NCI-H2107 treated with DMSO at 0.1 percent for 48 hours (cell line): ENCODE data around the gene ABCA4.

Experiments
- DNase-seq: peaks from one replicate; lab custom pipeline; 2025; ENCODE audit not compliant: unreplicated experiment; lab: John Stamatoyannopoulos, UW

The ABCA4 gene

DNA sequence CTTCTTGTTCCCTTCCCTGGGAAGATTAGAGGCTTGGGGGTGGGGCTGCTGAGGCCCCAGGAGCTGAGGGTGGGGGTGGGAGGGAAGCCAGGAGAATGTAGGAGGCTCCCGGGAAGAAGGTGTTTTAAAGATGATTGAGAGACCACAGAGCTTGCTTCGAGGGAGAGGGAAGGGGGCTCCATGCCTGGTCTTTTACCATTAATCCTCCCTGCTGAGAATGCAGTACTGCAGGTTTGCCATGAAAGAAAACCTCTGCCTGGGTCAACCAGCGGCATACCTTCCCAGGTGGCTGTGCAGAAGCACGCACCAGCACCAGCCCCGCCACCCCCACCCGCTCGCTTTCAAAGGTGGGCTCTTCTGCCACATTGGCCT, 15.4 kb downstream of the ABCA4 start:
- DNase-seq: no peak

DNA sequence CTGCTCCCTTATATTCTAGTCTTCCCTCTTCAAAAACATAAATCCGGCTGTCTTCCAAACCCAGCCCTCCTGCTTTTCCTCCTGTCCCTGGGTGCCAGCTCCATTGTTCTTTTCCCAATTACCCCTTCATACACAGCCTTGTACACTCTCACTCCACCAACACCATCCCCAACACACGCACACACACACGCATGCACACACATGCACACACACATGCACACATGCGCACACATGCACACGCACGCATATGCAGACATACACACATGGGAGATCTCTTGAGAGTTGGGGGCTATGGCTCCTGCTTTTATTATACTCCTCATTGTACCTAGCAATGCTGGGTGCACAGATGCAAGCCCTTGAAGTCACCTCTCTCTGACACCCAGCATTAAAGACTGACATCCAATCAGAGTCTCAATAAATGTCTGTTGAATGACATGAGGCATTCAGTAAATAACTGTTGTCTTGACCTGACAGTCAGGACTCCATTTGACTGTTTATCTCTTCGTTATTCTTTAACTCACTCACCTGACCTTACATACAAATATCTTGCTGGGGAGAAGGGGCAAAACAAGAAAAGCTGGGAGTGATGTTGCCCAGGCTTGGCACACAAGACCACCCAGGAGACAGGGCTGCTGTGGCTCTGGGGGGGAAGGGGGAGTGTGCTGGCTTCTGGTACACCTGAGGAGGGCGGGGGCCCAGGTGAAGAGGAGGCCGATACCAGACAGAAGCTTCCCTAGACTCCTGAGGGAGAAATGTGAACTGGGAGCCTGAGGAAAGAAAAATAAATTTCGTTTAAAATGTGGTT, 16.0 kb downstream of the ABCA4 start:
- DNase-seq: no peak

DNA sequence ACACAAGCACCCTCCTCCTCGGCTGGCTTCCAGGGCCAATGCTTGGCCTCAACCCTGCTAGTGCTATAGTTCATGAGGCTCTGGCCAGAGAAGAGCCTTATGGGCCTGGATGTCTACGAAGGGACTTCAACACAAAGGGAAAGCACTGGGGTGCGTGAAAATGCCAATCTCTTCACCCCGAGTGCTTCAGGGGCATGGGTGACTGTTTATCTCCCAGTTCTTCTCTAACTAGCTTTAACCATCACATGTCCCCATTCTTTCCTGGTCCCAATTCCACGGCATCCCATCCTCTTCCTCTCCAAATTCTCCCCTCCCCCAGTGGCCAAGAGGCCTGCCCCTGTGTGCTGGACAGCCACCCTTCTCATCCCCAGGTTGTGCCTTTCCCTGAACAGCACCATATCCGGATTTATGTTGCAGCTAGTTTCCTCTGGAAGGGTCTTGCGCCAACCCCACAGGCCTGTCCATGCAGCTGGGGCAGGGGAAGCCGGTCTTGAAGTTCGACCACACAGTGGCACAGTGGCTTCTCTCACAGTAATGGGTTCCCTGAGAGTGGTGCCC, 16.7 kb downstream of the ABCA4 start:
- DNase-seq: no peak

DNA sequence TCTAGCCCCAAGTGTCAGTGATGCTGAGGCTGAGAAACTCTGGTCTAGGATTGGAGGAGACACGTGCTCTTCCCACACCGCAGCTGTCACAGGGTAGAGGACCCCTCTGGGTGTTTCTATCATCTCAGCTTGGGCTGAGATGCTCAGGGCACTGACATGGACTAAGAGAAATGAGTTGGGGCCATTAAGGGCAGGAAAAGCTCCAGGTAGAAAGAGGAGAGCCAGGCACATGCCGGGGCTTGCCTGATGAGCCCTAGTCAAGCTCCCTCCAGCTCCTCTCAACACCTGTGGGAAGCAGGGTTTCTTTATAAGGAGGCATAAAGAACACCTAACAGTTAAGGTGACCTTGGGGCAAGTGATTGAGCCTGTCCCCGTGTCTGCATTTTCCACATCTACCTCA, 17.3 kb downstream of the ABCA4 start:
- no peak for DNase-seq

DNA sequence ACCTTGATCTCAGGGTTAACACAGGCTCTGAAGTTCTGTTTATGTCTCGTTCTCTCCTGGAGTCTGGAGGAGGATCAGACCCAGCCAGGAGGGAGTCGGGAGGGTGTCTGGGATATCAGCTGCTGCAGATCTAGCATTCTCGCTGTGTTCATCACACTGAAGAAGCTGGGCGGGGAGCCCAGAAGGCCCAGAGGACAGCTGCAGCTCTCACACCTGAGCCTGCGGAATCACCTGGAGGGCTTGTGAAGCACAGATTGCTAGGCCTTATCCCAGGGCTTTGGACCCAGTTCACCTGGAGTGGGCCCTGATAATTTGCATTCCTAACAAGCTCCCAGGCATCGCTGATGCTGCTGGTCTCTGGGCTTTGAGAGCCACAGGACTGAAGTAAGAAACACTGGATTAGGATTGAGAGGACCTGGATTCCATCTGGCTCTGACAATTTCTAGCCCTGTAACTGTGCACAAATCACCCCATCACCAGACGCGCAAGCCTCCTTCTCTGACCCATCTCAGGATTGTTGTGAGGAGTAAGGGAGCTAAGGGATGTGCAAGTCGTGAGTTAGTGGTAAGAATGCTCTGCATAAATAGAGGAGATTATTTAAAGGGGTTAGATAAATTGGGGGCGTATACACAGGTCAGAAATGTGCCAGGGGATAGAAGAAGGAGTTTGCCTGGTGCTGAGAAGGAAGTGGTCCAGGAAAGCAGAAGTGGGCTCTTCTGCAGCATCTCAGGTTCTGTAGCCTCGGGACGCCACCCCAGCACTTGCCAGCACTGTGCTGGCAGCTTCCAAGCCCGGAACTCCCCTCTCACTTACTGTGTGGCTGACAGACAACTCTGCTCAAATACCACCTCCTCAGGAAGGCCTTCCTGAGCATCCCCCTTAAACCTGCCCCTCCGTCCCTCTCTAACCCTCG, 19.1 kb downstream of the ABCA4 start:
- no peak for DNase-seq

DNA sequence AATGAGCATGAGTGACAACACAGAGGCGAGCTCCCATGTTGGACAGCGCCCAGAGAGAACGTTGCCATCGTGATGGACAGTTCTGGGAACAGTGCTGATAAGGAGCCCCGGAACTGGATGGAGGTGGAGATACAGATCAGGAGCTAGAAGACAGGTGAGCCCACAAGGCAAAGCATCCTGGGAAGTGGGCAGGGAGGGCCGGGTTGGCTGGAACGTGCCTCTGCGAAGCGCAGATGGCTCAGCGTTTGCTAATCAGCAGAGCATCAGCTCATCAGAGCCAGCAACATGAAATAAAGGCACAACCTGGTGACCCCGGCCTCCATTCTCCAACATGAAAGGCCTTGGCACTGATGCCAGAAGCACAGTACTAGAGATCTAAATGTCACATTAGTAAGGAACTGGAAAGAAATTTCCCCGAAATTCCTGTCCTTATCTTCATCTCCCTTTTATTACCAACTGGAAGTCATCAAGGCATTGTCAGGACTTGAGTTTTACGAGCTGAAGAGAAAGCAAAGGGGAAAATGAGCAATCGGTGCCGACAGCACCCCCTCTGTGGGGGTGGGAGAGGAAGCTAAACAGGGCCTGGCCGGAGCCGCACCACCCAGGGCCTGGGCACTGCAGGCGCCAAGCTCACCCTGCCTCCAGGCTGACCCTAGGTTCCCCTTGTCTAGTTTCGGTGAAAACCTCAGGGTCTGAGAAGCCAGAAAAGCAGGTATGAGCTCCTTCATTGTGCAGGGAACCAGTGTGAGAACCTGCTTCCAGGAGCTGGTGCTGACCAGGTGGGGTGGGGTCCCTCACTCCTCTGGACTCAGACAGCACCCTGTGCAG, 19.9 kb downstream of the ABCA4 start:
- no peak for DNase-seq

DNA sequence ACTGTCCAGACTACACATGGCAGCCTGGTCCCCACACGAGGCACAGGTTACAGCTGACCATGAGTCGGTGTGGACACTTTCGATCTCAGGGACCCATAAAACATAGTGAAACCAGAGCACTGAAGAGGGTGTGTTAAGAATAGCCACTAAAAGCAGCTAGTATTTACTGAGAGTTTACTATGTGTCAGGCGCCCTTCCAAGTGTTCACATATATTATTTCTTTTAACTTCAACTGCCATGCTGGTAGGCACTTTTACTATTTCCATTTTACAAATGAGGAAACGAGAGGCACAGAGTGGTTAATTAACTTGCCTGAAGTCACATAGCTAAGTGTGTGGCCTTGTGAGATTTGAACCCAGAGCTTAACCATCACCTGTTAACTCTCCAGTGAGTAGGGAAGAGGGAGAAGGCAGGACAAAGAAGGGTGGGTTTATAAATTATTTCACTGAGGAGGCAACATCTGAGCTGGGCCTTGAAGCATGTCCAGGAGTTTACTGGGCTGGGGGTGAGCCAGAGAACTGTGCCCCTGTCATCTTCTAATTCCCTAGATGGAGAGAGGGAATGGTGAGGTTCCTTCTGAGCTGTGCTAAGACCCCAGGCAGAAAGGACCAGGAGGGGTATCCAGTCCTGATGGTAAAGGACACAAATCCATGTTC, 20.7 kb downstream of the ABCA4 start:
- DNase-seq: no peak

DNA sequence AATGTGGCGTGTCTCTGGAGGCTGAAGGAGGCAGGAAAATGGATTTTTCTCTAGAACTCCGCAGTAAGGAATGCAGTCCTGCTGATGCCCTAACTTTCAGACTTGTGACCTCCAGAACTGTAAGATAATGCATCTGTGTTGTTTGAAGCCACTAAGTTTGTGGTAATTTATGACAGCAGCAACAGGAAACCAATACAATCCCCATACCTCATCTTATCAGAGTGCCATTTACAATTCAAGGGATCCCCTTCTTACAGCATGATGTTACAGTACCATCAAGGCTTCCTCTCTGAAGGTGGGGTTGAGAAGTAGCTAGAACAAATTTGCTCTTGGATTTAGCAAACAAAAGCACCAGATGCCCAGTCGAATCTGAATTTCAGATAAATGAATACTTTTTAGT, 21.6 kb downstream of the ABCA4 start:
- no peak for DNase-seq

DNA sequence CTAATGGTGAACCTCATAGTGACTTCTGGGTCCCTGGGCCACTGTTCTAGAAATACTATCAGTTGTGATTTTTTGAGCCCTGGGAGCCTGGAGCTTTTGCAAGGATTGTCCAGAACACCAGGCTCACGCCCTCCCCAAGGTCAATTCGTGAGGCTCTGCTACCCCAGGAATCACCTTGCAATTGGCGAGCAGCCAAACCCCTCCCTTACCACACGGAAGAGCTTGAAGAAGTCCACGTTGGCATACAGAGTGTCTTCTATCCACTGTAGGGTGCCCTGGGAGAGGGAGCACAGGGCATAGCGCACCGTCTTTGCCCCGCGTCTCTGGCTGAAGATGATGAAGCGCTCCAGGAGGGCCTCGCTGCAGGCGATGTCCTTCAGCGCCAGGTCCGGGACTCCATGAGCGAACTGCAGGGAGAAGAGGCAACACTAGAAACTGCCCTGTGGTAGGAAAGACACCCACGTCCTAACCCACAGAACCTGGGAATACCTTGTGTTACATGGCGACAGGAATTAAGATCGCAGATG, 22.3 kb downstream of the ABCA4 start:
- DNase-seq: no peak

DNA sequence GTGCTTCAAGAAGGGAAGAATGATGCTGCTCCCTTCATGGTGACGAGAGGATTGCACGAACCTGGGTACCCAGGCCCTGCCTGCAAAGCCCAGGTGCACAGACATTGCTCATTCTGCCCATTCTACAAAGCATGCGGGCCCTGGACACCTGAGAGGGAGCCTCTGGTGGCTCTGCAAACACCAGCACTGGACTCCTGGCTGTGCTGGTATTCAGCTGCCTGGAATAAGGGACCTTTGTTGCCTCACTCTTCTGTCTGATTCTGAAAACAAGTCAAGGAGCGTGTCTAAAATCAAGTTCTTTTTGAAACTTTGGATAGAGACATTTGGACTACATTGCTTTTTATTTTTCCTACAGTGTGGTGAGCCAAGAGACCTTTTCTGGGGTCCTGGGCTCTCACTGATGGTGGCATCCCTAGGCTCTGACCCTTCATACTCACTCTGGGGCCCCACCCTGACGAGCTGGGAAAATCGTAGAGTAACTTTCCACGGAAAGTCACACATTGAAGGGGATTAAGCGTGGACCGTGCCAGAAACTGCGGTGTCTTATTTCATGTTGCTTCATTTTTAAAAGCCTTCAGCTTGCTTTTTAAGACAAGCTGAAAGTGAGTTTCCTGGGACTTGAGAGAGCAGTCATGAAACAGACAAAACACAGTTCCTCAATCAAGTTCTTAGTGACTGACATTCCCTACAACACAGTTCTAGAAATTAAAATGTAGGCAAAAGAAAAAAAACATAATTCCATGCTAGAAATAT, 24.0 kb downstream of the ABCA4 start:
- DNase-seq: no peak

DNA sequence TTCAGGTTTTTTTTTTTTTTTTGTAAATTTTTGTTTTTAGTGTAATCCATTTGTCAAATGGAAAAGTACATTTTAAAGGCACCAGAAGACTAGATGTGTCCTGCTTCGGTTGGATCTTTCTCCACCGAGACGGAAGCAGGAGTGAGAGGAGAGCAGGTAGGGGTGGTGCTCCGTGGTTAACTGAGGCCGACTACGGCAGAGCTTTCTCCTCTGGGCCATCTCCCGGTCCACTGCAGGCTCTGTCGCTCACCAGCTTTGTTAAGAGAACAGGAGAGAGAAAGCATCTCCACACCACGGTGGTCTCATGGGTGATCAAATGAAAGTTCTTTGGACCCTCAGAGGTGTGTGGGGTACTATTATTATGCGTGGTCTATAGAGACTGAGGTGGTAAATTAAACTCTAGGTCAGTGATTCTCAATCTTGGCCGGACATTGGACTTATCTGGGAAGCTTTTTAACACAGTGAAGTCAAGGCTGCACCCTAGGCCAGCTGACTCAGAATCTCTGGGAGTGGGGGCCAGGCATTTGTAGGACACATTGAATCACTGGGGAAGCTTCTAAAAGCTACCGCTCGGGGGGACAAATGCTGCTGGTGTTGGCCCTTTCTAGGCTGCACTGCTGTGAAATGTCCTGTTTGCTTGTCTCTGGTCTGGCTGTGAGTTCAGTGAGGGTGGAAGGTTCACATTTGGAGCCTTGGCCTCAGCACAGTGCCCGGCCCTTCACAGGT, 25.0 kb downstream of the ABCA4 start:
- DNase-seq: no peak

DNA sequence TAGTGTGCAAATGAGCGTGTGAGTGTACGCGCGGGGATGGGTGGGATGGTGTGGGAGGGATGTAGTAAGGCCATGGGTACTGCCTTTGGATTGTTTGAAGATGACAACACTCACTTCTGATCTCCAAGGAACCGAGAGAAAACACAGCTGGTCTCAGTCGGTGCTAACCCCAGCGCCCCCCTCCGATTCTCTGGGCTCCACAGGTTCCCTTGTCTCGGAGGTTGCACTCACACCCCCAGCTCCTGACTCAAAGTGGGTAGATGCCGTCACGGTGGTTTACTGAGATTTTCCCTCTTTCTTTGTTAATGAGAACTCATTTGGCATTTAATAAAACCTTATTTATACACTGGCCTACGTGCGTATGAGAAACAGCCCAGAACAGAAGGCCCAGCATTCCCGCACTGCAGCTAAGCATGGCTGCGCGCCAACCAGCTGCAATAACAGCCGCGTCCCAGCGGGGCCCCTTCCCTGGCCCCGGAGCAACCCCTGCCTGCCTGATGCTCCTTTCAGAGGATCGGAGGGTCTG, 25.8 kb downstream of the ABCA4 start:
- DNase-seq: no peak

DNA sequence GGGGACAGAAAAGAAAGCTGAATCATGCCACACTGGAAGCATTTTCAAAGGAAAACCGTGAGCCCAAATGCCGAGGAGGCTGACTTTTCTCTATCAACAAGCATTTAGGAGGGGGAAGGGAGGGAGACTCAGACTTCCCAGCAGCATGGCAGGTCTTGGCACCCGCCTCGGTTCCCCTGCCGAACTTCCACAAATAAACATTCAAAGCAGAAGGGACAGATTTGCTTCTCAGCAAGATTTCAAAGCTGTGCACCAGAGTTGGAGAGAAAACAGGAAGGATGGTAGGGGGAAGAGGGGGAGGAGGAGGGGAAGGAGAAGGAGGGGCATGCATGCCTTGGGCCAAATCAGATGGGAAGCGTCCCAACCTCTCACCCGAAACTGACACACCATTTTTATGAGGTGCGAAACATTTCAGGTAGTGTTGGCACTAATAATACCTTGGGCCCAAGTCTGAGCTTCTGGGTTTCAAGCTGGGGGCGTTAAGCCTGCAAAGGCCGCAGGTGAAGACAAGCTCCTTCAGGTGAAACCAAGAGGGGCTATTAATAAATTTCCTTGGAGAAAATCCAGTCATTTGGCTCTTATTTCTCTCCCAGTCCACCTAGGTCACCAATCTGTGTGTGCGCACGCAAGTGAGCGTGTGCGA, 26.4 kb downstream of the ABCA4 start:
- no peak for DNase-seq

DNA sequence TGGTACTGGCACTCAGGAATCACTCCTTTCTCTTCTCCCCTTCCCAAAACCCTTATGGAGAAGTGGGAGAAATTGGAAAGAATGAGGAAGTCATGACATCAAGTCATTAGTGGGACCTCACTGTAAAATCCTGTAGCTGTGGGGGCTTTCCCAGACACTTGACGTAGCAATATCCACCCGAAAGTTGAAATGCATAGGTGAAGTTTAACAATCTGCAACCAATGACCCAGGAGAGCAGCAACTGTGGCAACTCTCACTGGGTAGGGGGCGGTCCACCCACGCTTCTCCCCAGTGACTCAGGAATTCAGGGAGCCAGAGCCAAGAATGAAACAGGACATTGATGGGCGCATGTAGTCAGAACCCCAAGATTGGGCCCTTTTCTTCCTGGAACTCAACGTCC, 27.0 kb downstream of the ABCA4 start:
- no peak for DNase-seq

DNA sequence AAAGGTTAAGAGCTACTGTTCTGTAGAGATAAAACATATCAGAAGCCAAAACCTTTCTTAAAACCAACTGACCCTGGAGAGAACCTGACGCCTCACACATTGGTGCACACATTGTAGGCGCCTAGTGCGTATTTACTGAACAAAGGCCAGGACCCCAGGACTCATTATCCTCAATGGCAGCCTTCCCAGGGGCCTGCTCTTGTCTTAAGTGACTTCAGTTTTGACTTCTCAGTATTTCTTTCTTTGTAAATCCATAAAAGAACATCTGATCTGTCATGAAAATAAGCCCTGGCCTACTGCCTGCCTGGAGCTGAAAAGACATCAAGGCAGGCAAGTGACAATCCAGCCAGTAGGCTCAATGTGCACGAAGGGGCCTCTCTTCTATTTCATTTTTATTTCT, 27.6 kb downstream of the ABCA4 start:
- DNase-seq: no peak

DNA sequence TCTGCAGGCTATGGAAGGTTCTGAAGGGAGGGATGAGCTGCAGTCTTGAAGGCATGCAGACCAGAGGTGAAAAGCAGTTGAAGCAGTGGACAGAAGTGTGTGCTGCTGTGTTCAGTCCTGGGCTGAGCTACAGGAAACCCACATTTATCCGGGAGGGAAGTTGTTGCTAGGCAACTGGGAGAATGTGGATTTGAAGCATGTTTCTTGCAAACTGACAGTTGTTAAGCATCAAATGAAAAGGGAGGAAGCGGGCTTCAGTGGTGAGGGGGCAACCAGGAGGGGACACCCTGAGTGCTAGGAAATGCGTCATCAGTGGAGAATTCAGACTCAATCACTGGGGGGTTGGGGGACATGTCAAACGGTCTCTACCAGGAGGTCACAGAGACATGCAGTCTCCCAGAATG, 28.7 kb downstream of the ABCA4 start:
- DNase-seq: no peak

DNA sequence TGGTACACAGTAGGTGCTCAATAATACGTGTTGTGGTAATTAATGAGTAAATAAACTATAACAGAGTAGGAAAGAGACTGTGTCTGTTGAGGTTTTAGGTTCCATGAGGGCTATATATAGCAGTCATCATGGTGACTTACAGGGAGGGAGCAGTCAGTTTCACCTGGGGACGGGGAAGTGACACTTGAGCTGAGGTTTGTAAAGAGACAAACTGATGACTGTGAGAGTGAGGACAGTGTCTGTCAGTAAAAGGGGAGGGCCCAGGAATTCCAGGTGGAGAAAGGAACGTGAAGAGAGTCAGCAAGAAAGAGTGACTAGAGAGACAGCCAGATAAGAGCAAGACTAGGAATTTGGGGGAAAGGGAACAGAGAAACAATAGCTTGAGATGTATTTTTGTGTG, 30.2 kb downstream of the ABCA4 start:
- no peak for DNase-seq

DNA sequence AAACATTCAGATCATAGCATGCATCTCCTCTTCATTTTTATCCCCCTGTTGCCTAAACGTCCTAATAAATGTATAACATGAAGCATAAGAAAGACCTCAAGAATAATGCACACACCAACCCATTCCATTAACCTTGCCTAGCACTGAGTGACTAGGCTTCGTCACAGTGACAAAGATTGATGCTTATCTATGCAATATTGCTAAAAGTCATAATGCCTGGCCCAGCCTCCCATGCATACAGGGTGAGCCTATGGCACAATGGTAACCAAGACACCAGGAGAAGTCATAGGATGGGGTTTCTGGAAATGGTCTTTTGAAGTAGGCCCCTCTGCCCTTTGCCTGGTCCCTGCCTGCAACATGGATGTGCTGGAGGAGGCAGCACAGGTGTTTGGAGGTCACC, 33.8 kb downstream of the ABCA4 start:
- no peak for DNase-seq
